Measurements from ENCODE around the gene CFAP20DC.
A peak's percentile ranks its signal among the peaks of the same experiment; 100 is the strongest.
"Not testable (repeated sequence)": the region's sequence is repeated elsewhere in the genome, so short reads cannot be mapped to it uniquely, and the experiment has no call there.

CFAP20DC gene

GRCh38 chr3:59052803-59053411 is 3.1 kb upstream of the CFAP20DC start:
- peak; percentile 67 for TF ChIP-seq CTCF (conservative IDR thresholded peaks at IDR 0.05; ENCODE audit: low read depth, low read length)
- no peak overlapping the region for H3K4me2 ChIP-seq
- H3K79me2 ChIP-seq (ENCODE audit: insufficient read depth, low read depth): no peaks in the 10 kb centered on the region
- H3K4me1 ChIP-seq (ENCODE audit: low read depth, poor library complexity, severe bottlenecking): peaks cover 4% of the 10 kb centered on the region
- no peak overlapping the region for H3K27ac ChIP-seq
- no peaks in the 10 kb centered on the region for H4K20me1 ChIP-seq (ENCODE audit: insufficient read depth)
- no peak overlapping the region for H3K4me3 ChIP-seq (IDR thresholded peaks at IDR 0.05; ENCODE audit: insufficient read depth, low read depth, low read length)
- no peak overlapping the region for H3K9ac ChIP-seq
- no peaks in the 10 kb centered on the region for H3K36me3 ChIP-seq (ENCODE audit: insufficient read depth)
- no peaks in the 10 kb centered on the region for H3K27me3 ChIP-seq (ENCODE audit: insufficient read depth, low read depth)
- H2AFZ ChIP-seq (ENCODE audit: low read depth): no peak overlapping the region

GRCh38 chr3:59050811-59051414 is 1.1 kb upstream of the CFAP20DC start:
- H4K20me1 ChIP-seq (ENCODE audit: insufficient read depth); H3K79me2 ChIP-seq (ENCODE audit: insufficient read depth, low read depth); H2AFZ ChIP-seq (ENCODE audit: low read depth); H3K4me2 ChIP-seq; H3K4me1 ChIP-seq (ENCODE audit: low read depth, poor library complexity, severe bottlenecking); H3K9ac ChIP-seq; H3K27me3 ChIP-seq (ENCODE audit: insufficient read depth, low read depth); H3K27ac ChIP-seq; H3K36me3 ChIP-seq (ENCODE audit: insufficient read depth); H3K4me3 ChIP-seq (IDR thresholded peaks at IDR 0.05; ENCODE audit: insufficient read depth, low read depth, low read length): not testable (repeated sequence)

GRCh38 chr3:59046839-59047238 is 3.0 kb downstream of the CFAP20DC start:
- Histone ChIP-seq H2AFZ (ENCODE audit: low read depth) (no peak overlapping the region), H3K4me3 (IDR thresholded peaks at IDR 0.05; ENCODE audit: insufficient read depth, low read depth, low read length) (no peak overlapping the region), H3K27ac (no peak overlapping the region), H3K27me3 (ENCODE audit: insufficient read depth, low read depth) (no peaks in the 10 kb centered on the region), H3K4me2 (no peak overlapping the region), H3K9ac (no peak overlapping the region), H3K79me2 (ENCODE audit: insufficient read depth, low read depth) (no peaks in the 10 kb centered on the region), H3K4me1 (ENCODE audit: low read depth, poor library complexity, severe bottlenecking) (peaks cover 4% of the 10 kb centered on the region), H3K36me3 (ENCODE audit: insufficient read depth) (no peaks in the 10 kb centered on the region), H4K20me1 (ENCODE audit: insufficient read depth) (no peaks in the 10 kb centered on the region)
- TF ChIP-seq CTCF (conservative IDR thresholded peaks at IDR 0.05; ENCODE audit: low read depth, low read length): no peak

- H3K27ac ChIP-seq: no peak overlapping the region
- H3K36me3 ChIP-seq (ENCODE audit: insufficient read depth): no peaks in the 10 kb centered on the region
- H3K4me2 ChIP-seq: no peak overlapping the region
- H3K79me2 ChIP-seq (ENCODE audit: insufficient read depth, low read depth): no peaks in the 10 kb centered on the region
- H3K4me3 ChIP-seq (IDR thresholded peaks at IDR 0.05; ENCODE audit: insufficient read depth, low read depth, low read length): no peak overlapping the region
- H3K4me1 ChIP-seq (ENCODE audit: low read depth, poor library complexity, severe bottlenecking): no peaks in the 10 kb centered on the region
- no peaks in the 10 kb centered on the region for H4K20me1 ChIP-seq (ENCODE audit: insufficient read depth)
- H2AFZ ChIP-seq (ENCODE audit: low read depth): no peak overlapping the region
- no peaks in the 10 kb centered on the region for H3K27me3 ChIP-seq (ENCODE audit: insufficient read depth, low read depth)
- no peak overlapping the region for H3K9ac ChIP-seq
- no peak for TF ChIP-seq CTCF (conservative IDR thresholded peaks at IDR 0.05; ENCODE audit: low read depth, low read length)
Observed at GRCh38 chr3:59043391-59043790, 6.4 kb downstream of the CFAP20DC start.

- Histone ChIP-seq H3K4me3 (IDR thresholded peaks at IDR 0.05; ENCODE audit: insufficient read depth, low read depth, low read length) (no peak overlapping the region), H3K27ac (no peak overlapping the region), H2AFZ (ENCODE audit: low read depth) (no peak overlapping the region), H4K20me1 (ENCODE audit: insufficient read depth) (no peaks in the 10 kb centered on the region), H3K27me3 (ENCODE audit: insufficient read depth, low read depth) (no peaks in the 10 kb centered on the region), H3K4me1 (ENCODE audit: low read depth, poor library complexity, severe bottlenecking) (no peaks in the 10 kb centered on the region), H3K36me3 (ENCODE audit: insufficient read depth) (no peaks in the 10 kb centered on the region), H3K79me2 (ENCODE audit: insufficient read depth, low read depth) (no peaks in the 10 kb centered on the region), H3K9ac (no peak overlapping the region), H3K4me2 (no peak overlapping the region)
- TF ChIP-seq CTCF (conservative IDR thresholded peaks at IDR 0.05; ENCODE audit: low read depth, low read length): no peak
Observed at GRCh38 chr3:59040902-59041301, 8.9 kb downstream of the CFAP20DC start.
